Dendritic cell treated with granulocyte-macrophage colony-stimulating factor and Interleukin-4, amounts not matched to agents 40 ng/mL and 50 ng/mL, for 4 days (primary cell): ENCODE measurements around the gene RCOR3.

Source experiments
- H3K27ac Mint-ChIP-seq: one replicate; pipeline ENCODE4 v1.8.0; 2022; ENCODE audit warnings: mild to moderate bottlenecking, mixed read lengths
- H3K27me3 Mint-ChIP-seq: one replicate; pipeline ENCODE4 v1.8.0; 2022; ENCODE audit warnings: mild to moderate bottlenecking, mixed read lengths
- H3K36me3 Mint-ChIP-seq: one replicate; pipeline ENCODE4 v1.8.0; 2022; ENCODE audit warnings: low read depth, mixed read lengths
- H3K4me1 Mint-ChIP-seq: one replicate; pipeline ENCODE4 v1.8.0; 2022; ENCODE audit warnings: low read depth, mixed read lengths
- H3K4me3 Mint-ChIP-seq: one replicate; pipeline ENCODE4 v1.8.0; 2022; ENCODE audit warnings: mild to moderate bottlenecking, moderate library complexity, mixed read lengths
- H3K9me3 Mint-ChIP-seq: one replicate; pipeline ENCODE4 v1.8.0; 2022; ENCODE audit warnings: mixed read lengths
- intact Hi-C: fragments of 100-400 bp; cut with micrococcal nuclease; formaldehyde crosslinking; loops from one replicate; pipeline ENCODE4 v1.15.0; 2022

Gene RCOR3

DNA sequence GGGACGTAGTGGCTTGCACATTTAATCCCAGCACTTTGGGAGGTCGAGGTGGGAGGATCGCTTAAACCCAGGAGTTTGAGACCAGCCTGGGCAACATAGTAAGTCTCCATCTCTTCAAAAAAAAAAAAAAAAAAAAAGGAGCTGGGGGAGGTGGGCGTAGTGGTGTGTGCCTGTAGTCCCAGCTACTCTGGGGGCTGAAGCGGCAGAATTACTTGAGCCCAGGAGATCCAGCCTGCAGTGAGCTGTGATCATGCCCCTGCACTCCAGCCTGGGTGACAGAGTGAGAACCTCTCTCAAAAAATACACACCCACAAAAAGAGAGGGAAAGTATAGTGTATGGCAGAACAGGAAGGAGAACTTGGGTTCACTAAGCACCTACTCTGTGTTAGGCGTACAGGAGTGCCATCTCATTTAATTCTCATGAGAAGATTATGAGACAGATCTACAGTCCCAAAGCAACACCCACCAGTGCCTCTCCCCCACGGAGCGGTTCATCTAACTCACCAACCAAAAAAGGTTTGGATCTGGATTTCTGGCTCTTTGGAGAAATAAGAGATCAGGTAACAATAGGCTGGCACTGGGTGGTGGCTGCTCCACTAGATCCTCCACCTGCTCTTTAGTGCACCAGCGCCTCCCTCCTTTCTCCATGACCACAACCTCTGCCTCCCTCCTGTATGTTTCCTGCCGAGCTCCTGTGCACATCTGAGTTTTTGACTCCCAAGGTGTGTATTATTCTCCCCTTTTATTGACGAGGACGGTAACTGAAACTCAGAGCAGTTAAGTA lies 66.0 kb downstream of the RCOR3 start:
- H3K9me3 Mint-ChIP-seq, result no peaks in the 10 kb centered on the region
- H3K4me1 Mint-ChIP-seq, result peaks cover 37% of the 10 kb centered on the region
- intact Hi-C loops, result no loop called here
- no peak overlapping the region for H3K27ac Mint-ChIP-seq
- H3K4me3 Mint-ChIP-seq, result no peak overlapping the region
- H3K27me3 Mint-ChIP-seq, result peaks cover 12% of the 10 kb centered on the region
- H3K36me3 Mint-ChIP-seq, result peaks cover 8% of the 10 kb centered on the region

DNA sequence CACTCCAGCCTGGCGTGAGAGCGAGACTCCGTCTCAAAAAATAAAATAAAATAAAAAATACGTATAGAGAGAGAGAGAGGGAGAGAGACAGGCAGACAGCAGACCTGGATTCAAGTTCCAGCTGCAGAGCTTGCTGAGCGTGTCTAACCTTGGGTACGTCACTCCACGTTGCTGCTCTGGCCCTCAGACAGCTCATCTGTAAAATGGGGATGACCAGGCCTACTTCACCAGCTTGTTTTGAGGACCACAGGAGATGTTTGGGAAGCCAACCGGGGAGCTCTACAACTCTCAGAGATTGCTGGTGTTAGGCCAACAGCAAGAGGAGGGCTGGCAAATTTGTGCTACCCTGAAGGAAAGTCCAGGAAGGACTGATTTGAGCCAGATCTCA lies 67.0 kb downstream of the RCOR3 start:
- peak overlapping the region; percentile 87 for H3K4me3 Mint-ChIP-seq
- intact Hi-C loops, result loop anchor here (2.0 kb wide), 1 partner anchor 57 kb away; no protein-coding TSS in a partner anchor
- H3K36me3 Mint-ChIP-seq, result peaks cover 13% of the 10 kb centered on the region
- peak overlapping the region; percentile 83 for H3K27ac Mint-ChIP-seq
- no peaks in the 10 kb centered on the region for H3K9me3 Mint-ChIP-seq
- peaks cover 46% of the 10 kb centered on the region for H3K4me1 Mint-ChIP-seq
- H3K27me3 Mint-ChIP-seq, result peaks cover 12% of the 10 kb centered on the region

DNA sequence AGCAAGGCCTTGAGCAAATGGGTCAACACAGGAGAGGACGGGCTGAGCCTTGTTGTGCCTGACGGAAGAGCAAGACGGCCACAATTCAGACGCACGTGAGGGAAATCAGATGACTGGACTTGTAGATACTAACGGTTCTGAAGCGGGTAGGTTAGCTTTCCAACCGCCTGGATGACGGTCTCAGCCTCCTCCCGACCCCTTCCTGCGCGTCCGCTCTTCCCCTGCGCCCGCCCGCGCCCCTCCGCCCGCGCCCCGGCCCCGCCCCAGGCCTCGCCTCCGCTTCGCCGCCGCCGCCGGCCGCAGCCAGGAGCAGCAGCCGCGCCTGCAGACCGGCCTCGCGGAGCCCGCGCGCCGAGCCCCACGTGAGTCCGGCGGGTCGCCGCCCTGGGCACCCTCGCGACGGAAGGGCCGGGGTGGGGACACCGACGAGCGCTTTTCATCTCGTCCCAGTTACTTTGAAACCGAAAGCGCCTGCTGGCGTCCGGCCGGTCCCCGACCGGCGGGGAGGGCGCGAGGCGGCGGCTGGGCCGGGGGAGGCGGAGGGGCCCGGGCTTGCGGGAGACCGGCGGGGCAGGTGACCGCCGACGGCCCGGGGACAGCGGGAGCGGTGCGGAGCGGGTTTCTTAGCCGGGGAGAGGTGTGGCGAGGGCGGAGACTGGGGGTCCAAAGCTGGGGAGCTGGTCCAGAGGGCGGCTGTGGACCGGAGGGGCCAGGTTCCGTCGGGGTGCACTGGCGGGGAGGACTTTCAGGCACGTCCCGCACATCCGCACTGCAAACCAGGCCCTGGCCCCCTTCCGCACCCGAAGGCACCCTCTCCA lies 67.6 kb downstream of the RCOR3 start, which contains the start of gene TRAF5:
TSS of gene TRAF5 (plus strand) at position 306 of the 818 bp plus-strand sequence. CDS start 26,407 bp downstream, outside the sequence.
- Mint-ChIP-seq H3K27me3 (peaks cover 12% of the 10 kb centered on the region), H3K36me3 (peaks cover 13% of the 10 kb centered on the region), H3K4me1 (peaks cover 49% of the 10 kb centered on the region), H3K9me3 (no peaks in the 10 kb centered on the region), H3K27ac (peak within 1 kb of the TSS; percentile 83), H3K4me3 (peak within 1 kb of the TSS; percentile 87)
- intact Hi-C loops, result loop anchor here (2.0 kb wide), 1 partner anchor 56 kb away; no protein-coding TSS in a partner anchor

DNA sequence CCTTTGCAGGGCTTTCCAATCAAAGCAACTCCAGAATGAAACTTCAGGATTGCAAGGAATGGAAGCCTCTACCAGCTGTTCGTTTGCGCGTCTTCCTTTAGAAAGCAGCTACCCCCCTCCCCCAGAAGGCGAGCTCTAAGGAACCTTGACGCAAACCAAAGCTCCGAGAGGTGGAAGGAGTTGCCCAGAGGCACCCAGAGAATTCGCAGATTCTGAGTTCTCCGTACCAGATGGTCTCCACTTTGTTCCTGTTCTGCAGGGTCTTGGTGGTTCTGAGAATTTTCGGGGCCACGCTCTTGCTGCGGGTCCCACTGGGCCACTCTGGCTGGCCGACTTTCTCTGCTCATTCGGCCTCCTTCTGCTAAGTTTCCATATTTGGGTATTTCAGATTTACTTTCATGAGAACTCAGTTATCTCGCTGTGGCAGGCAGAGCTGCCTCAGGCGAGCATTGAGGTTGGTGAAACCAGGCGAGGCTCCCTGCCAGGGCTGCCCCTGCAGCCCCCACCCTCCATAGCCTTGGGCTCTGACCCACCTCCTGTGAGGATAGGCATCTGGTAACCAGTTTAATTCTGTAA lies 68.3 kb downstream of the RCOR3 start:
- peak overlapping the region; percentile 87 for H3K4me3 Mint-ChIP-seq
- intact Hi-C loops, result loop anchor here (2.0 kb wide), 1 partner anchor 55 kb away; no protein-coding TSS in a partner anchor

DNA sequence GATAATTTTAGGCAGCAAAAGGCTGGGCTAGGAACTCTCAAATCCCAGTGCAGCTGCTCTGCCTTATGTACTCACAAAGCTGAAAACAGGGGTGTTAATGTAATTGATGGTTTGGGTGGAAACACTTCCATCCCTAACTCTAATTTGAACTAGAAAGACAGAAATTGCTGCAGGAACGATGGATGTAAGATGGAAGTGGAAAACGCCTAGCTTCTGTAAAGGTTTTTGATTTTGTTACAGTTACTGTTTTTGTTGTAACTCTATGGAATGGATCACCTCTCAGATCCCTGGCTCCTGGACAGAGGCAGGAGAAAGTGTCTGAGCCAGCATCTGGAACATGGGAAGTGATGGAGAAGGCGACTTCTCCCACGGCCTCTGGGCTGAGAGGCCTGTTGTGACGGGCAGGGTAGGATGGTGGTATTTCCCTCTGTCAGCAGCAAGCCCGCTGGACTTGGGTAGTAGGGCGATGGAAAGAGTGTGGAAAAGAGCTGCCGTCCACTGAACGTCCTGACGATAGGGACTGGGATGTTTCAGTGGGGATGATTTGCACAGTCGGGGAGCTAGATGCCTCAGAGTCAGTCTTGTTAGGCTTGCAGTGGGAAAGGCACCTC lies 69.0 kb downstream of the RCOR3 start:
- Mint-ChIP-seq H3K9me3 (no peaks in the 10 kb centered on the region), H3K27ac (no peak overlapping the region), H3K36me3 (peaks cover 13% of the 10 kb centered on the region), H3K4me3 (no peak overlapping the region), H3K4me1 (peaks cover 63% of the 10 kb centered on the region), H3K27me3 (peaks cover 12% of the 10 kb centered on the region)
- intact Hi-C loops, result no loop called here

More for the DNA sequence above, 68.3 kb downstream of the RCOR3 start:
- Mint-ChIP-seq H3K27ac (peak overlapping the region; percentile 83), H3K9me3 (no peaks in the 10 kb centered on the region), H3K4me1 (peaks cover 56% of the 10 kb centered on the region), H3K27me3 (peaks cover 12% of the 10 kb centered on the region), H3K36me3 (peaks cover 13% of the 10 kb centered on the region)

DNA sequence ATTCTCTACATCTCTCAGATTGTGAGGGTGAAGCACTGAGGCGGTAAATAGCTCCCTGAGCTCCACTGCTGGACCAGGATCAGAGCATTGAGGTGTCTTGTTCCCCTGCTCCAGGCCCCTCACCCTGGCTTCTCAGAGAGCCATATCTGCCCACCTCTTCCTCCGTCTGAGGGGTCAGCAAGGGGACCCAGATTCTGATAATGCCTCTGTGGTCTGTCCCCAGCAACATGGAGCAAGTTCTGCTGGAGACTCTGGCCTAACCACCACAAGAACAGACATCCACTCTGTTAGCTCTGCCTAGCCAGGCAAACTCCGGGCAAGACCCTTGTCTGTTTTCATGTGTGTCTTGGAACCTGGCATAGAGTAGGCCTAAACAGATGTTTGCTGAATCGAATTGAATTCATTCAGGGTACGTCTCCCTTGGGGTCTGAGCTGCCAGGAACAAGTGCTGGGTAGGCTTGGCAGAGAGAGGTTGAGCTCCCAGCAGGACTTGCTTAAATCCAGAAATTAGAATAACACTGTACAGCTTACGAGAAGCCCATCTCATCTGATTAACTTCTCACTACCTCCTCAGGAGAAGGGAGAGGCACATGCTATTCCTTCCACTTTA lies 69.8 kb downstream of the RCOR3 start:
- Mint-ChIP-seq H3K9me3 (no peaks in the 10 kb centered on the region), H3K27ac (no peak overlapping the region), H3K36me3 (peaks cover 13% of the 10 kb centered on the region), H3K27me3 (peaks cover 12% of the 10 kb centered on the region), H3K4me3 (no peak overlapping the region), H3K4me1 (peaks cover 63% of the 10 kb centered on the region)
- intact Hi-C loops, result no loop called here

DNA sequence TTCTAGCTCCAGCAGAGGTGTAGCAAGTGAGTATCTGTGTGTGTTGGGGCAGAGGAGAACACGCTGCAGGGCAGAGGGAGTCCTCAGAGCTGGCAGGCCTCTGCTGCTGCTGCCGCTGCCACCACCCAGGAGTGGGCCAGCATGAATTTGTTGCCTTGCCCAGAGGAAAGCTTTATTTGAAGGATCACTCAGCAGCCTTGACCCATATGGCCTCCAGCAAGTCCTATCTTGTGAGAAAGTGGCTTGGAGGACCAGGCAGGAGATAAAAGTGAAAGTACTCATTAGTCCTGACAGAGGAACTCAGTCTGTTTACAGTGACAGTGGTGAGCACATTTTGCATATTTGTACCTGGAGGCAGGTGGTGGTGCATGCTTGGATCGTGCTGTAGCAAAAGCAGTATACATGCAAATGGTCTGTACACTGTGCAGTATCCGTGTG lies 70.6 kb downstream of the RCOR3 start:
- Mint-ChIP-seq H3K4me3 (no peak overlapping the region), H3K9me3 (no peaks in the 10 kb centered on the region), H3K36me3 (peaks cover 13% of the 10 kb centered on the region), H3K4me1 (peaks cover 66% of the 10 kb centered on the region), H3K27ac (no peak overlapping the region), H3K27me3 (peaks cover 10% of the 10 kb centered on the region)
- intact Hi-C loops, result no loop called here

DNA sequence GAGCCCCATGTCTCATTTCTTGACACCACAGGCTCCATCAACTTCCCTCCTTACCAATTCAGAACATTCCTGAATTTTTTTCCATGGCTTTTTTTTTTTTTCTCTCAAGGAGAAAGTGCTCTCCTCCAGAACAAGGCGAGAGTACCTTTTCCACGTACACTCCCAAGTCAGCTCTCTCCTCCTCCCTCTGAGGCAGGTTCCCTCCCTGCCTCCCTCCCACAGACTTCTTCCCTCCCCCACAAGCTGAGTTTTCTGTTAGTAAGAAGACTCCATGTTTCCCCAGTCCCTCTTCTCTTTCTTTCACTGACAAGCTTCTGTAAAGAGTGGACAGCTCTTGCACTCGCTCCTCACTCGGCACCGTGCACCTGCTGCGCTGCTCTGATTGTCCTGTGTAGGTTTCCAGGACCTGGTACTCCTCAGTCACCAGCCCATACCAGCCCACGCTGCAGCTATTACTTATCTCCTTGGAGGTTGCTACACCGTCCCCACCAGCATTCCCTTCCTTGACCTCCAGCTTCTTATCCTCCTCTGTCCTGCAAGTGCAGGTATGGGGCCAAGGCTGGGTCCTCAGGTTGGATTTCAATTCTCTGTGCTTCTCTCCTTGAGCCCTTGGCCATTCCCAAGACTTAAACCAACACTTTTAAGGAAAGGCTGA lies 71.2 kb downstream of the RCOR3 start:
- no peak overlapping the region for H3K4me3 Mint-ChIP-seq
- H3K36me3 Mint-ChIP-seq, result peaks cover 13% of the 10 kb centered on the region

DNA sequence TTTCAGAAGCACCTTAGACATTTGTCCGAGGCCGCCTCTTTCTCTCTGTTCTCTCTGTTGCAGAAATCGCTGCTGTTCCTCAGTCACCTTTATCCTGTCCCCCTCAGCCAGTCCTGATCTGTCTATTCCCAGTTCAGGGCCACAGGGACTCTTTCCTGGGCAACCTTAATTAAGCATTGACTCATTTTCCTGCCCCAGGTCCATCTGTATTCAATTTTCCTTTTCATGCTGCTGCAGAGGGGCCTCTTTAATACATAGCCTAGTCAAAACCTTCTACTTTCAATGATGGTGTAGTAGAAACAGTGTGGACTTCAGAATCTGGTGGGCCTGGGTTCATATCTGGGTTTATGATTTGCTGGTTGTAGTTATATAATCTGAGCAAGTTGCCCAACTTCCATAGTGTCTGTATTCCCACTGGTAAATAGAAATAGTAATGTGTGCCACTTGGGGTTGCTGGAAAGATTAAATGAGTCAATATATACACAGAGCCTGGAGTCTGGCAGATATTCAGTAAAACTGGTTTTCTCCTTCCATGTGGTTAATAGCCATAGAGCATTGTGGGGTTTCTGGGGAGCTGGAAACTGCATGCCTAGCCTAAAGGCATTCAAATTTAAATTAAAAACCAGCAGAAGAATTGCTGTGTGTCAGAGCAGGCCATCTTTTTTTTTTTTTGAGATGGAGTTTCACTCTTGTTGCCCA lies 72.0 kb downstream of the RCOR3 start:
- H3K36me3 Mint-ChIP-seq, result peaks cover 13% of the 10 kb centered on the region
- no peak overlapping the region for H3K4me3 Mint-ChIP-seq
- no peak overlapping the region for H3K27ac Mint-ChIP-seq
- no peaks in the 10 kb centered on the region for H3K9me3 Mint-ChIP-seq
- intact Hi-C loops, result no loop called here
- H3K4me1 Mint-ChIP-seq, result peaks cover 74% of the 10 kb centered on the region
- H3K27me3 Mint-ChIP-seq, result peaks cover 5% of the 10 kb centered on the region

More for the DNA sequence above, 71.2 kb downstream of the RCOR3 start:
- H3K4me1 Mint-ChIP-seq, result peaks cover 71% of the 10 kb centered on the region
- no peak overlapping the region for H3K27ac Mint-ChIP-seq
- intact Hi-C loops, result no loop called here
- peaks cover 10% of the 10 kb centered on the region for H3K27me3 Mint-ChIP-seq
- H3K9me3 Mint-ChIP-seq, result no peaks in the 10 kb centered on the region

DNA sequence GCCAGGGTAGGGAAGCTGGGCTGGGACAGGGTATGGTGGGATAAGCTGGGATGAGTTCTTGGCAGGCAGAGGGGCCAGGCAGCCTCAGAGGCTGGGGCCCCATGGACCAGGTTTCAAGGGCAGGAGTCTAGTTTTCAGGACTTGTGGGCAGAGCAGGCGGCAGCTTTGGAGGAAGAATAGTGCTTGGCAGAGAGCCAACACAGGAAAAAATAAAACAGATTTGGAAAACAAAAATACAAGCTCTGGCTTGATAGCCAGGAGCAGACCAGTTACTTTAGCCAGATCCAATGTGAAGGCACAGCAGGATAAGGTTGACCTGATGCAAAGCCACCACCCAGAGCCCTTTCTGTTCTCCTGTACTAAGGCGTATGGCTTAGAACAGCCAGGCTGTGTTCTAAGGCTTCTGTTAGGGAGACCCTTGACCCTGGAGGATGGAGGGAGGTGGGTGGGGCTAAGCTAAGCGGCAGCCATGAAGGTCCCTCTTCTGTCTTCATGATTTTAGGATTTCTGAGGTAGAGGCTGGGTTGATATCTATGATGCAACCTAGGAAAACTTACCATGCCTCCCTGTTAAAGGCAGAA lies 73.0 kb downstream of the RCOR3 start:
- intact Hi-C loops, result no loop called here
- no peaks in the 10 kb centered on the region for H3K9me3 Mint-ChIP-seq
- H3K27ac Mint-ChIP-seq, result no peak overlapping the region
- H3K4me3 Mint-ChIP-seq, result no peak overlapping the region
- peaks cover 11% of the 10 kb centered on the region for H3K36me3 Mint-ChIP-seq
- peaks cover 4% of the 10 kb centered on the region for H3K27me3 Mint-ChIP-seq
- H3K4me1 Mint-ChIP-seq, result peaks cover 72% of the 10 kb centered on the region

DNA sequence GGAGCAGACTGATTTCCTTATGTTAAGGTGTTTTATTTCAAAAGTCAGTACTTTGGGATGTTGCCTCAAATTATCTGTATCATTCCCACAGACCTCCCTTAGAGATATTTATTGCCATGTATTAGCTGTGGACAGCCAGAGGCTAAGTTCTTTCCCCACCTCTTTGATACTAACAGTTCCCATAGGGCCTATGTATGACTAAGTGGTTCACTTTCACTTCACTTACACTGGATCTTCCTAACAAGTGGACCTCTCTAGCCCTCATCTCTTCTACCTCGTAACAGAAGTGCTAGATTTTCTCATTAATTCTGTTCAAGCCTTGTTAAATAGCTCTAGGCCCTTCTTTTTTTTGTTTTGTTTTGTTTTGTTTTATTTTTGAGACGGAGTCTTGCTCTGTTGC lies 73.7 kb downstream of the RCOR3 start:
- no peak overlapping the region for H3K27ac Mint-ChIP-seq
- no peak overlapping the region for H3K4me3 Mint-ChIP-seq
- peaks cover 7% of the 10 kb centered on the region for H3K36me3 Mint-ChIP-seq
- no peaks in the 10 kb centered on the region for H3K27me3 Mint-ChIP-seq
- H3K9me3 Mint-ChIP-seq, result no peaks in the 10 kb centered on the region
- peaks cover 70% of the 10 kb centered on the region for H3K4me1 Mint-ChIP-seq
- intact Hi-C loops, result no loop called here

DNA sequence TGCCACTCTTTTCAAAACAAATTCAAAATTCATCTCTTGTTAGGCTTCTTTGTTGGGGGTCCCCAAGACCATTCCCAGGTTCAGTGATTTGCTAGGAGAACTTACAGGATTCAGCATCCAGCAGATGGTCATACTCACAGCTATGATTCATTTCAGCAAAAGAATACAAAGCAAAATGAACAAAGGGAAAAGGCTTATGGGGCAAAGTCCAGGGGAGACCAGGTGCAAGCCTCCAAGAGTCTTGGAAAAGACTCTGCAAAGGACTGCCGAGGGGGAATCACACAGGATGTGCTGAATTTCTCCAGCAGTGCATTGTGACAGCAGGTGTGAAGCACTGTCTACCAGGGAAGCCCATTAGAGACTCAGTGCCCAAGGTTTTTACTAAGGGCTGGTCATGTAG lies 74.7 kb downstream of the RCOR3 start:
- no peak overlapping the region for H3K4me3 Mint-ChIP-seq
- no peaks in the 10 kb centered on the region for H3K27me3 Mint-ChIP-seq
- H3K4me1 Mint-ChIP-seq, result peaks cover 59% of the 10 kb centered on the region
- no peak overlapping the region for H3K27ac Mint-ChIP-seq
- H3K9me3 Mint-ChIP-seq, result no peaks in the 10 kb centered on the region
- intact Hi-C loops, result no loop called here
- peaks cover 7% of the 10 kb centered on the region for H3K36me3 Mint-ChIP-seq
